Measurements from ENCODE around the gene ADAM8.
"Not testable (repeated sequence)": the region's sequence is repeated elsewhere in the genome, so short reads cannot be mapped to it uniquely, and the experiment has no call there.

The ADAM8 gene

DNA sequence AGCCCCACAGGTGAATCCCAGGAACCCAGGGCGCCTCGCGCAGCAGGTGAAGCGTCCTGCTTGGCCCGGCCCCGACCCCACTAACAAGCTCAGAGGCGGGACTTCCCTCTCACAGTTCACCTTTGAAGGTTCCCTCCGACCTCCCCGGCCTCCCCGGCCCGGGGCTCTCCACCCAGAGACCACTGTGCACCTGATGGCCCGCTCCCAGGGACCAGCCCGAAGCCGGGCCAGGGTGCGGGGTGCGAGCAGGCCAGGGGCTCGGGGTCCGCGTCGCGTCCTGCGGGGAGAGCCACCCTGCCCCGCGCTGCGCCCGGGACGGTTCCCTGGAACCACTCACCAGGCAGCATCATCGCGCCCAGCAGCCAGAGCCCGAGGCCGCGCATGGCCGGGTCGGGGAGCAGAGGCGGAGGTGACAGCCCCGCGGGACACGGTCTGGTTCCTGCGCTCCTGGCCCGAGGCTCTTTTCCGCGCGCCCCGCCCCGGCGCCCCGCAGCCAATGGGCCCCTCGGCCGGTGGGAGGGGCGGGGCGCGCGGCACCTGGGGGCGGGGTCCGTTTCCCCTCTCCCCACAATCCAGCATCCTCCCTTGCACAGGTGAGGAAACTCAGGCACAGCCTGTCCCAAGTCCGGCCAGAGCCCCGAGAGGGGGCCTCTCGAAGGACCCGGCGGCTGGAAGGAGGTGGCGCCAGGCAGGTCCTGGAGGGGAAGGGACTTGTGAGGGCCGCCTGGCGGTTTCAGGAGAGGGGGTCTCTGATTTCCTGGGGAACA, at the start of gene ADAM8:
Gene ADAM8 (minus strand): TSS at position 434 of the 767 bp plus-strand sequence. CDS start 51 bp downstream, at position 383.
- in situ Hi-C loops (cut with MboI; ENCODE audit: low sequenced_read_pairs): no loop called here

GRCh38 chr10:133326223-133326551, 49.5 kb upstream of the ADAM8 start:
- in situ Hi-C loops (cut with MboI; ENCODE audit: low sequenced_read_pairs): no loop called here

DNA sequence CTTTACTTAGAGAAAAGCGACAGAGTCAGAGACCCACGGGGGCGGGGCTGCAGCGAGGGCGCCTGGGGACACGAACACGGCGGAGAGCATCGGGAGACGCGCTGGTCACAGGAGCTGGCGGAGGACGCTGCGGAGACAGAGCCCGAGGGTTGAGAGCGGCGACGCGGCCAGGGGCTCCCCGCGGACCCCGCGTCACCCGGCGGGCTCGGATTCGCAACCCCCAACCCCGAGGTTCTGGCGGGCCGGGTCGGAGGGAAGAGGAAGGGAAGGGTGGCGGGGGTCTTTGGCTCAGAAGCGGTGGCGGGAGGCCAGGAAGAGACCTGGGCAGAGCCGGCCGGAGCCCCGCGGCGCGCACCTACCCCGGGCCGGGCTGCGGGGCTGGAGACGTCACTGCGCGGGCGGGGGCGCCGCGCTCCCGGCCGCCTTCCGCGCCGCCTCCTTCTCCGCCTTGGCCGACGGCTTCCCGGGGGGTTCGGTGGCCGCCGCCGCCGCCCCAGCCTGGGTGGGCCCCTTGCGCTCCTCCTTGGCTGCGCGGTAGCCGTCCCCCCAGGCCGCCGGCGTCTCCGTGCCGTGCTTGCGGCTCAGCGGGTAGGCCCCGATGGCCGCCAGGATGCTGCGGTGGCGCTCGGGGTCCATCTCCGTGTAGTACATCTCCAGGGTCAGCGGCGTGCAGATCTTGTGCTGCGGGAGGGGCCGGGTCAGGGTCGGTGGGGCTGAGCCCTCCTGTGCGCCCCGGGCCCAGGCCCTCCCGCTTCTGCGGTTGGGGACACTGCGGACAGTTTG, 49.0 kb upstream of the ADAM8 start:
- in situ Hi-C loops (cut with MboI; ENCODE audit: low sequenced_read_pairs): no loop called here

GRCh38 chr10:133324857-133325260, 48.2 kb upstream of the ADAM8 start:
- in situ Hi-C loops (cut with MboI; ENCODE audit: low sequenced_read_pairs): no loop called here

DNA sequence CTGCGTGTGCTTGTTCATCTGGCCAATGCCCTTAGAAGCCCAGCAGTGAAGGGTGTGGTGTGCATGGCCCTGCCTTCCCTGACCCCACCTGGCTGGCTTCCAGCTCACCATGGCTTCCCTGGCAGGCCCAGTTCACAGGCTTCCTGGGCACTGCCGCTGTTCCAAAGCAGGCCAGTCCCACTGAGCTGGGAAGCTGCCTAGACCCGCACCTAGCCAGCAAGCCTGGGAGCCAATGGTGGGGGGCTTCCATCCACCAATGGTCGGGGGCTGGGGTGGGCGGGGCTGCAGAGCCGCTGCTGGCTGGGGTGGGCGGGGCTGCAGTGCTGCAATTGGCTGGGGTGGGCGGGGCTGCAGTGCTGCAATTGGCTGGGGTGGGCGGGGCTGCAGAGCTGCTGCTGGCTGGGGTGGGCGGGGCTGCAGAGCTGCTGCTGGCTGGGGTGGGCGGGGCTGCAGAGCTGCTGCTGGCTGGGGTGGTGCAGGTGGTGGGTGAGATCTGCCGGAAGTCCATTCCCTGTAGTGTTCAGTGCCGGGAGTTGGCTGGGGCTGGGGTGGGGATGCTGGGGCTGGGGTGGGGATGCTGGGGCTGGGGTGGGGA, 47.6 kb upstream of the ADAM8 start:
- in situ Hi-C loops (cut with MboI; ENCODE audit: low sequenced_read_pairs): no loop called here

- in situ Hi-C loops (cut with MboI; ENCODE audit: low sequenced_read_pairs): not testable (repeated sequence)
These were observed 45.5 kb upstream of the ADAM8 start for GRCh38 chr10:133322064-133322709.

GRCh38 chr10:133320852-133321422, 44.3 kb upstream of the ADAM8 start:
- in situ Hi-C loops (cut with MboI; ENCODE audit: low sequenced_read_pairs): not testable (repeated sequence)

DNA sequence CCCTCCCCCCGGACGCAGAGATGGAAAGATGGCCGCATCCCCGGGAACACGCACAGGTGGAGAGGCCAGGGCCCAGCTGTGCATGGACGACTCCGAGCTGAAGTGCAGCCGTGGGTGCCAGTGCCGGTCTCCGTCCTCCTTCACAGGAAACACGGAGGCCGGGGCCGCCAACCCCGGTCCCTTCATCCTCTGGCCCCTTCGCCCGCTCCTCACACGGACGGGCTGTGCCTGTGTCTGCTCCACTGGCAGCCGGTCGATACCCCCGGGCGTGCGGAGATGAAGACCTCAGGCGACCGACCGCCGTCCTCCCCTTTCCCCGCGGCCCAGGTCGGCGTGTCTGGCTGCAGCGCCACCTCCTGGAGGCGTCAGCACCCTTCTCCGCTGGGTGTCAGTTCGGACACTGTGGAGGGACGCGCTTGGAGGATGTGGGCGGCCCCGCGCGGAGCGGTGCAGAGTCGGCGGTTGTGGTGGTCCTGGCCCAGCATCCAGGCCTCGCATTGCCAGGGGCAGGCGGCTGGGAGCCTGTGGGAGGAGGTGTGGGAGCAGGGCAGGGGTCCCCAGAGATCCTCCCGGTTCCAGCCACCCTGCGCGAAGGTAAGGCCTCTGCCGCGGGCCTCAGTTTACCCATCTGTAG, 41.9 kb upstream of the ADAM8 start:
- in situ Hi-C loops (cut with MboI; ENCODE audit: low sequenced_read_pairs): no loop called here

GRCh38 chr10:133316732-133317131, 40.1 kb upstream of the ADAM8 start:
- in situ Hi-C loops (cut with MboI; ENCODE audit: low sequenced_read_pairs): no loop called here

DNA sequence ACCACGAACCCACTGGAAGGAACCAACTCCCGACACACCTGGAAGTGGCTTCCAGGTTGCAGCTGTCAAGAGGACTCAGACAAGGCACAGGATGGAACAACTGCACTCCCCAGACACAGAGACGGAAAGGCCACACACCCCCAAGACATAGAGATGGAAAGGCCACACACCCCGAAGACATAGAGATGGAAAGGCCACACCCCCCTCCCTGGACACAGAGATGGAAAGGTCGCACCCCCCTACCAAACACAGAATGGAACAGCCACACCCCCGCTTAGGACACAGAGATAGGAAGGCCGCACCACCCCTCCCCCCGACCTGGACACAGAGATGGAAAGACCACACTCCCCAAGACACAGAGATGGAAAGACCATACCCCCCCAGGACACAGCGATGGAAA, 39.6 kb upstream of the ADAM8 start:
- in situ Hi-C loops (cut with MboI; ENCODE audit: low sequenced_read_pairs): no loop called here

DNA sequence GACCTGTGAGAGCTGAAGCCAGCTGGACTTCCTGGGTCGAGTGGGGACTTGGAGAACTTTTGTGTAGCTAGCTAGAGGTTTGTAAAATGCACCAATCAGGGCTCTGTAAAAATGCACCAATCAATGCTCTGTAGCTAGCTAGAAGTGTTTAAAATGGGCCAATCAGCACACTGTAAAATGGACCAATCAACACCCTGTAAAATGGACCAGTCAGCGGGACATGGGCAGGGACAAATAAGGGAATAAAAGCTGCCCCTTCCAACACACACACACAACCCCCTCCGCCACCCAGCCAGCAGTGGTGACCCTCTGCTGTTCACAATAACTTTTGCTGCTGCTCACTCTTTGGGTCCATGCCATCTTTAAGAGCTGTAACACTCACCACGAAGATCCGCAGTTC, 39.2 kb upstream of the ADAM8 start:
- in situ Hi-C loops (cut with MboI; ENCODE audit: low sequenced_read_pairs): no loop called here

GRCh38 chr10:133314911-133315310, 38.2 kb upstream of the ADAM8 start:
- in situ Hi-C loops (cut with MboI; ENCODE audit: low sequenced_read_pairs): no loop called here

GRCh38 chr10:133313192-133313591, 36.5 kb upstream of the ADAM8 start:
- in situ Hi-C loops (cut with MboI; ENCODE audit: low sequenced_read_pairs): no loop called here

- in situ Hi-C loops (cut with MboI; ENCODE audit: low sequenced_read_pairs): no loop called here
These were observed 36.1 kb upstream of the ADAM8 start for GRCh38 chr10:133312769-133313145.

- in situ Hi-C loops (cut with MboI; ENCODE audit: low sequenced_read_pairs): no loop called here
These were observed 35.5 kb upstream of the ADAM8 start for GRCh38 chr10:133312016-133312768.

- in situ Hi-C loops (cut with MboI; ENCODE audit: low sequenced_read_pairs): no loop called here
These were observed 34.9 kb upstream of the ADAM8 start for GRCh38 chr10:133311570-133311969.

DNA sequence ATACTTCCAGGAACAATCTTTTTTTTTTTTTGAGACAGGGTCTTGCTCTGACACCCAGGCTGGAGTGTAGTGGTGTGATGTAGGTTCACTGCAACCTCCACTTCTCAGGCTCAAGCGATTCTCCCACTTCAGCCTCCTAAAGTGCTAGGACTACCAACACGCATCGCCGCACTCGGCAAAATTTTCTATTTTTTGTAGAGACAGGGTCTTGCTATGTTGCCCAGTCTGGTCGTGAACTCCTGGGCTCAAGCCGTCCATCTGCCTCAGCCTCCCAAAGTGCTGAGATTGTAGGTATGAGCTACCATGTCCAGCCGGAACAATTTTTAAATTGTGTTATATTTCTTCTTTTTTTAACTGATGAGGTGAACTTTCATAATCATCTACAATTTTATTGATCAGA, 34.1 kb upstream of the ADAM8 start:
- in situ Hi-C loops (cut with MboI; ENCODE audit: low sequenced_read_pairs): no loop called here

DNA sequence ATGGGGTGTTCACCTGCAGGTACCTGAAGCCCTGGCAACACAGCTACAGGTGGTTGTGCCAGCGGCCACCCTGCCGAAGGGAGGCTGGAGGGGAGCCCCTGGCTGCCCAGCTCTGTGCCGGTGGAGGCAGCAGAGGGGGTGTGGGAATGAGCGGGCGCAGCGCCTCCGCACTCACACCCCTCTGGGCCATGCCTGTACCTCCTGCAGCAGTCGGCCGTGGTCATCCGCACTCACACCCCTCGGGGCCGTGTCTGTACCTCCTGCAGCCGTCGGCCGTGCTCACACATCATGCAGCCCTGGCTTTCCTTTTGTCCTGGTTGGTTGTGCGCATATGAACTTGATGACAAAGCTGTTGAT, 33.7 kb upstream of the ADAM8 start:
- in situ Hi-C loops (cut with MboI; ENCODE audit: low sequenced_read_pairs): no loop called here

DNA sequence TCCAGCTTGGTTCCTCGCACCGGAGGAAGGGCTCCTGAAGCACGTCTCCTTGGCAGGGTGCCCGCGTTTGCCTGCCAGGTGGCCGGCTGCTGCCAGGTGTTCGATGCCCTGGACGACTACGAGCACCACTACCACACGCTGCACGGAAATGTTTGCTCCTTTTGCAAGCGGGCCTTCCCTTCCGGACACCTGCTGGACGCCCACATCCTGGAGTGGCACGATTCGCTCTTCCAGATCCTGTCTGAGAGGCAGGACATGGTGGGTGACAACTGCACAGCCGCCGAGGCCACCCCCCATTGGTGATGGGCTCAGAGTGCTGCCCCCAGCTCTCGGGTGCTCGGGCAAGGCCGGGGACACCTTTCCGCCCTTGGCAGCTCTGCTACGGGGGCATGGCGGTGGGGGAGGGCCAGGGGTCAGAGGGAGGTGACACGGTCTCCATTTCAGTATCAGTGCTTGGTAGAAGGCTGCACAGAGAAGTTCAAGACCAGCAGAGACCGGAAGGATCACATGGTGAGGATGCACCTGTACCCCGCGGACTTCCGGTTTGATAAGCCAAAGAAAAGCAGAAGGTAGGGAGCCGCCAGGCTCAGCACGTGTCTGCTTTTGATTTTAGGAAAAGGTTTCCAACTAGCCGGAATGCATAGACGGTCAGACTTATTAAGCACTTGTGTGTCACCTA, 33.2 kb upstream of the ADAM8 start:
- in situ Hi-C loops (cut with MboI; ENCODE audit: low sequenced_read_pairs): no loop called here

Measured in HL-60/S4 (cell line).